AG08395 (cell line): ENCODE measurements around the gene SLC35F1.
"Not testable (repeated sequence)": the region's sequence is repeated elsewhere in the genome, so short reads cannot be mapped to it uniquely, and the experiment has no call there.

Source experiments
- DNase-seq: peaks from one replicate; pipeline ENCODE4 v3.0.0; 2012; ENCODE audit warnings: mixed read lengths, low spot score

The SLC35F1 gene

GRCh38 chr6:117927866-117928265 lies 20.8 kb downstream of the SLC35F1 start:
- DNase-seq: no peak

- no peak for DNase-seq
These were observed 21.8 kb downstream of the SLC35F1 start for GRCh38 chr6:117928833-117929232.

DNA sequence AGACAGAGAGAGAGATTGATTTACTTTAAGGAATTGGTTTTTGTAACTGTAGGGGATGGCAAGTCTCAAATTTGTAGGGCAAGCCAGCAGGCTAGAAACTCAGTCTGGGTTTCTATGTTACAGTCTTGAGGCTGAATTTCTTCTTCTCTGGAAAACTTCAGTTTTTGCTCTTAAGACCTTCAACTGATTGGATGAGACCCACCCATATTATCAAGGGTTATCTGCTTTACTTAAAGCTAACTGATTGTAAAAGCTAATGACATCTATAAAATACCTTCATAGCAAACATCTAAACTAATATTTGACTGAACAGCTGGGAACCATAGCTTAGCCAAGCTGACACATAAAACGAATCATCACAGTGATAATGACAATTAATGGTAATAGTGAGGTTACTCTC lies 22.4 kb downstream of the SLC35F1 start:
- DNase-seq: no peak

DNA sequence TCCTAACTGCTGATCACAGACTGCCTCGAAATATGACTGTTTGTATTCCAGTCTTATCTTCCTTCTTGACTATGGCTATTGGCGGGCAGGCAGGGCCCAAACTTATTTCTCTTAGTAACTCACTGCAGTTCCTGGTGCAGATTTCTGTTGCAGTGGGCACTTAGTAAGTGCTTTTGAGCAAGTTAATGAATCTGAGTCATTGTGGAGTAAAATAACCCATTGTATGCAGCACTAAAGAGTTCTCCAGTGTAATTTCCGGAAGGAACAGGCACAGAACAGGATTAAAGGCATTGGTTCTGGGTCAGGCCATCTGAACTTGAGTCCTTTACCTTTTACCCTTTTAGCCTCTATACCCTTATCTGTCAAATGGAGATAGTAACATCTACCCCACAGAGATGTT lies 23.6 kb downstream of the SLC35F1 start:
- DNase-seq: no peak

- no peak for DNase-seq
These were observed 24.9 kb downstream of the SLC35F1 start for GRCh38 chr6:117932001-117932400.

DNA sequence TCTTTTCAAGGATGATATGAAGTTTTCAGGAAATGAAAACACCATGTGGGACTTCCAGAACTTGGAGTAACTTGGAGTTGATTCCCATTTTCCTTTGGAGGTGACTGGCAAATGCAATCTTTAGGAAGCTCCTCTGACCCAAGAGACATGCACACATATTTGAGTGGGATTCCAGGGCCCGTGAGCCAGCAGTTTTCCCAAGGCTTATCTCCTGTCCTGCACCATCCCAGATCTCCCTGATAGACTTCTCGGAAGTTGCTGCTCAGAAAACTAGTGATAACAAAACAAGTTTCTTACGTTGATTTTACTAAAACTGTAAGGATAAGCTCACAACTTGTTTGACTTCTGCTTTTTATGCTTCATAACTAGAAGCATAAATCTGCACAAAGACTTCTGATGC lies 25.6 kb downstream of the SLC35F1 start:
- no peak for DNase-seq

DNA sequence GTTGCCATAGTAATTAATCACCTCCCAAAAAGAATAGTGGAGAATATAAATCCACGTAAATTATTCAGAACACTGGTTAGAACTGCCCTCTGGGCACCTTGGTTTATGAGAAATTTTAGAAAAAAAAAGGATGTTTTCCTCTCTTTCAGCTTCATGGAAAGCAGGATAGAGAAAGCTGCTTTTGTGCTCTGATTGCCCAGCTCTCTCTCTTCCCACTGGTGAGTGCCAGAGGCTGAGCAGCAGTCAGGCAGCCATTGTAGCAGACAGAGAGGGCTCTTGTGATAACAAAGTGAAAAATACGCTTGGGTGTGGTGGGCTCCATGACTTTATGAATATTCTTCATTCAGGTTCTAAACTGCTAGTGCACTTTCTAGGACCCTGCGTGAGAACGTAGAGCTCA lies 26.4 kb downstream of the SLC35F1 start:
- no peak for DNase-seq

- no peak for DNase-seq
These were observed 31.4 kb downstream of the SLC35F1 start for GRCh38 chr6:117938311-117938995.

DNA sequence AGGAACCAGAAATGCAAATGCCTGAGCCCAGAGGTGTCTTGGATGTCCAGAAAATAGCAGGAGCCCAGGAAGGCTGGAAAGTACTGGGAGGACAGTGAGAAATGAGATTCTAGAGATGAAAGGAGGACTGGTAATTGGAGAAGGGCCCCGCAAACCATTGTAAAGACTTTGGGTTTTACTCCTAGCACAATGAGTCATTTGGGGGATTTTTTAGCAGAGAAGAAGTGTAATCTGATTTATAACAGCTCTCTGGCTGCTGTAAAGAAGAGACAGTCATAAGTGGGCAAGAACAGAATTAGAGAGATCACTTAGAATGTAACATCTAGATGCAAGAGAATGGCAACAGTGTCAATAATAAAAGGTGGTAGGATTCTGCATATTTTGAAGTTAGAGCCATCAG lies 40.2 kb downstream of the SLC35F1 start:
- no peak for DNase-seq

- no peak for DNase-seq
These were observed 44.7 kb downstream of the SLC35F1 start for GRCh38 chr6:117951783-117952182.

- no peak for DNase-seq
These were observed 48.7 kb downstream of the SLC35F1 start for GRCh38 chr6:117955684-117956256.

DNA sequence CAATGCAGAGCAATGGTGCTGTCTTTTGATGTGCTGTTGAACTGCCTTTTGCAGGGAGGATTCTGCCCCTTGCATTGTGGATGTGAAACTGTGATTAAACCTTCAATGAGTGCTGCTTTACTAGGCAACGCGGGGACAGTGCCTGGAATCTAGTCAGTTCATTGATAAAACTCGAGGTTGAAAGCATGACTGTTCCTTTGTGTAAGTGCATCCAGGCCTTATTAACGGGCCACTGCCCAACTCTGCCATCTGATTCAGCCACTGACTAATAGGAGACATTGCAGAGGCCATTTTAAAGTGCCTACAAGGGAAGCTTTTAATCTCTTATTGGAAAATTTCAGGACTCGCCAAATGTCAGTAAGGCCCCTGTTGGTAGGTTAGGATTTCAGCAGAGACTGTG lies 49.3 kb downstream of the SLC35F1 start:
- DNase-seq: no peak

DNA sequence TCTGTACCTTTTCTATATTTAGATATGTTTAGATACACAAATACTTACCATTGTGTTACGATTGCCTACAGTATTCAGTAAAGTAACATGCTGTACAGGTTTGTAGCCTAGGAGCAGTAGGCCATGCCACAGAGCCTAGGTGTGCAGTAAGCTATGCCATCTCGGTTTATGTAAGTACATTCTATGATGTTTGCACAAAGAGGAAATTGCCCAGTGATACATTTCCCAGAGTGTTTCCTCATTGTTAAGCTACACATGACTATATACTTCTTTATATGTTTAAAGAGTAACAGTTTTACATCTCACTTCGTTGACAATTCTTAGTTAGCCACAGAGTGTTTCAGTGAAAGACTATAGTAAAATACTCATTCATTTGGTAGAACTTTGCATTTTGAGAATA lies 51.5 kb downstream of the SLC35F1 start:
- DNase-seq: no peak

- no peak for DNase-seq
These were observed 53.8 kb downstream of the SLC35F1 start for GRCh38 chr6:117960877-117961276.

- DNase-seq: no peak
These were observed 54.2 kb downstream of the SLC35F1 start for GRCh38 chr6:117961301-117961700.

- not testable (repeated sequence) for DNase-seq
These were observed 58.7 kb downstream of the SLC35F1 start for GRCh38 chr6:117965763-117966162.

DNA sequence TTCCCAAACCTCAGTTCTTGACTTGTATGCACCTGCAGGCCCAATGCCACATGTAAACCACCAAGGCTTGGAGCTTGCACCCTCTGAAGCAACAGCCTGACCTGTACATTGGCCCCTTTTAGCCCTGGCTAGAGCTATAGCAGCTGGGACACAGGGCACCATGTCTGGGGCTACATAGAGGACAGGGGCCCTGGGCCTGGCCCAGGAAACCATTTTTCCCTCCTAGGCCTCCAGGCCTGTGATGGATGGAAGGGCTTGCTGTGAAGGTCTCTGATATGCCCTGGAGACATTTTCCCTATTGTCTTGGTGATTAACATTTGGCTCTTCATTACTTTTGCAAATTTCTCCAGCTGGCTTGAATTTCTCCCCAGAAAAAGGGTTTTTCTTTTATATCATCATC lies 64.6 kb downstream of the SLC35F1 start:
- no peak for DNase-seq

DNA sequence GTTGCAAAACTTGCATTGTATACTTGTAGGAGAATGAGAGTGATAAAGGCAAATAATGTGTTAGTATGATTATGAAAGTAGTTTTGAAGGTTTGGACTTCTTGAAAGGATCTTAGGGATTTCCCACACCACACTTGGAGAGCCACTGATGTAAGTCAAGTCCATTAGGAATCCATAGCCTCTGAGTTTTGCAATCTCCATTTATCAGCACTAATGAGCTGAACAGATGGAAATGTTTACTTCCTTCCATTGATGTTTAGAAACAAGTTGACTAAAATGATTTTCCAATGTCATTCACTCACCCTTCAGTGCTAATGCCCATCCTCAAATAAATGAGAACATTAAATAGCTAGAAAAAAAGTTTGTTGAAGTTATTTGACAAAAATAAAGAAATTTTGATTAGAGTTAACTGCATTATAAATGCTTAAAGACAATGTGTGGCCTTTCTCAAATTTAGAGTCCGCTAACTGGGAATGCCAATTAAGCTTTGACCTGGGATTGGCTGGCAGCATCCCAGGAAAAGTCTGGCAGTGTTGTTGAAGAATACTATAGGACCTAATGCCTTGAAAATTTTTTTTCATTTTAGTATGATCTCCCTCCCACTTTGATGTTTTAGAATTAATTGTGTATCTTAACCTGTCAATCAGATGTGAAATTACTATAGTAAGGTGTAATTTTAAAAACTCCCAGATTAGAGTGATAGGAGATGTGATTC lies 68.0 kb downstream of the SLC35F1 start:
- no peak for DNase-seq

DNA sequence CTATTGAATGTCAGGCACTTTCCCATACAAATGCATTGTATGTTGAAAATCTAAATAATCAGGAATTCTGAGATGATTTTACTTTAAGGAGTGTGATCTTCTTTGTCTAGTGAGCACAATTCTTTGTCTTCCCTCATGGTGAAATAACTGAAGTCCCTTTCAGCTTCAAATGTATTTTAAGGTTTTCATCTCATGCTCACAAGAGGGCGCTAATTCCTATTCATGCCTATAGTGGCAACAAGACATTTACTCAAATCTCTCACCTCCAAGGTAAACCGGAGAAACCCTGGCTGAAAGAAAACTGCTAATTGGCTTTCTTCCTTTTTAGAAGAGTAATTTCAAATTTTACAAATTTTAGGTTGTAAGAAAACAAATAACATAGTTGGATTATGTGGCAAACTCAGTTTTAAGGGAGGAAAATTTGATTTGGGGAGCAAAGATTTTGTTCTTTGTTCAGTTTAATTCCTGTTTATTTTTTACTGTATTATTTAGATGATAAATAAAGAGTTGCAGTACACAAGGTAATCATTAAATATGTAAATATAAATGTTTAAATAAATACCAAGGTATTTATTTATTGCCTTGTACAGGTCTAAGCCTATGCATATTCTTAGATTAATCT lies 69.1 kb downstream of the SLC35F1 start:
- DNase-seq: peak; percentile 21

- no peak for DNase-seq
These were observed 78.9 kb downstream of the SLC35F1 start for GRCh38 chr6:117985916-117986315.

DNA sequence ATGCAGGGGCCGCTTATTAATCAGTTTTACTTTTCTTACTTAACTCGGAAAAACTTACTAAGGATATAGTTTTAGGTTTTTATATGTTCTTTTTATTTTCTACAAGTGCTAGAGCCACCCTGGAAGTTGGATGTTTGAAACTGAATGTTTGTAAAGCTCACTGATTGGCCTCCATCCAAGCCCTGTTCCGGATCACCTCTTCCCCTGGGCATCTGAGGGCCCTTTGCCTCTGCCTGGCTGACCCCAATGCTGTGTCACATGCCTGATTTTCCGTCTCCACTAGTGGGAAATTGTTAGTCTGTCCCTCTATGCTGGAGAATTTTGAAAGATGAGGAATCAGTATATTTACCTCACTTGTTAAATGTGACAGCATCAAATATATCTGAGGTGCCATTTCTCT lies 79.3 kb downstream of the SLC35F1 start:
- no peak for DNase-seq

DNA sequence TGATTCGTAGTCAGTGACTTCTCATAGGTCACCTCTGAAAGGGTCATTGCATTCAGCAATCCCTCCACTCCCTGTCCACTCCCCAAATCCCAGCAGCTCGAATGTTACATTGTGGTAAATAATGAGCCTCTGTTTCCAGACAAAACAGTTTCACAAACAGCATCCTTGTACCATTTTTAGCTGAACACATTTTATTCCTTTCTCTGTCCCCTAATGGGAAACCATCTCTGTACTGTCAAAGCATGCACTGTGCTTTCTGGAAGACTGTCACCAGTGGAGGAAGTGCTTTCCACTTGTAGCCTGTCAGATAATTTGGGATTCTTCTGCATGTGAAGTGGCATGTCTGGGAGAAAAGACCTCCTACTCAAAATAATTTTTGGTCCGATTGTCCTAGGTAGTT lies 82.0 kb downstream of the SLC35F1 start:
- no peak for DNase-seq

GRCh38 chr6:117990151-117990550 lies 83.1 kb downstream of the SLC35F1 start:
- no peak for DNase-seq
